Transverse colon (tissue), 4 donors: Measurements from ENCODE around the gene CALML3.

Experiments used
- CTCF ChIP-seq, 5 experiments: fragments of 200-600 bp in 3 of 5; fragments of 450-650 bp in 2 of 5; sonication (generic) in 3 of 5; IDR thresholded peaks; 1 replicate in 2 of 5; 2 replicates in 3 of 5; pipeline ENCODE4 v1.5.1; 2016 to 2017; ENCODE audit warnings: antibody characterized with exemption in 5 of 5, inconsistent platforms in 3 of 5, mild to moderate bottlenecking in 2 of 5, moderate library complexity in 1 of 5
- POLR2A ChIP-seq: fragments of 450-650 bp; IDR thresholded peaks from one replicate; pipeline ENCODE4 v1.6.1; 2016; ENCODE audit warnings: antibody characterized with exemption, mild to moderate bottlenecking, moderate library complexity
- POLR2AphosphoS5 ChIP-seq, 3 donors: sonication (generic); formaldehyde crosslinking; IDR thresholded peaks; one replicate each; pipeline ENCODE4 v1.6.1; 2016; ENCODE audit warnings: antibody characterized with exemption in 3 of 3

GRCh38 chr10:5575144-5575481, 50.4 kb downstream of the CALML3 start:
- TF ChIP-seq CTCF (IDR thresholded peaks at IDR 0.05) (no peak), POLR2AphosphoS5 (IDR thresholded peaks at IDR 0.05) (no peak), POLR2A (no peak)
